Endothelial cell of umbilical vein (primary cell): ENCODE measurements around the gene CCDC92B. TPM values are rescaled to one million over a fixed set of nuclear protein-coding genes. Genes with fewer than 3 reads are reported as not detected.

ENCODE experiments used
- BruUV-seq: library from RNA; stranded (reverse); fragments of 400-500 nt; replicated peaks from 2 replicates; lab custom pipeline; 2021; lab: Mats Ljungman, UMichigan
- CTCF ChIA-PET: fragments of 300-600, 350-600 bp; sonication (Branson Sonifier 250); formaldehyde crosslinking; loops from one replicate; lab custom pipeline; 2021; ENCODE audit warnings: antibody characterized with exemption, inconsistent platforms; lab: Charles Lee
- POLR2A ChIA-PET: fragments of 300-600, 350-600 bp; sonication (Branson Sonifier 250); formaldehyde crosslinking; loops from one replicate; lab custom pipeline; 2021; ENCODE audit warnings: antibody characterized with exemption, inconsistent platforms; lab: Charles Lee
- DNase-seq: peaks from one replicate; pipeline ENCODE4 v3.0.0-alpha.2; 2011; ENCODE audit warnings: low read depth, low spot score
- FAIRE-seq: peaks from 2 replicates; lab custom pipeline; 2011; peaks lifted over from hg19 to GRCh38; lab: Jason Lieb, UNC
- H2AFZ ChIP-seq: 2 replicates; pipeline ENCODE4 v1.6.0; 2012; ENCODE audit warnings: low read depth, low read length, control low read depth, inconsistent platforms
- H3K27ac ChIP-seq: 2 replicates; pipeline ENCODE4 v1.5.1; 2011; ENCODE audit warnings: low read depth, mild to moderate bottlenecking, control low read depth, low read length, moderate library complexity; ENCODE audit not compliant: insufficient read depth
- H3K27me3 ChIP-seq, 2 experiments: 2 replicates each; pipeline versions ENCODE4 v1.6.0 to v1.6.1; 2011; ENCODE audit warnings: low read length in 2 of 2, mixed read lengths in 1 of 2; ENCODE audit not compliant: control insufficient read depth in 2 of 2, insufficient read depth in 2 of 2
- H3K36me3 ChIP-seq, 2 experiments: 2 replicates in 1 of 2; 3 replicates in 1 of 2; pipeline ENCODE4 v1.5.1; 2011; ENCODE audit warnings: low read length in 2 of 2, mild to moderate bottlenecking in 1 of 2, moderate library complexity in 1 of 2; ENCODE audit not compliant: control insufficient read depth in 2 of 2, insufficient read depth in 2 of 2; ENCODE audit errors: extremely low read depth in 1 of 2
- H3K4me1 ChIP-seq: 3 replicates; pipeline ENCODE4 v1.5.1; 2011; ENCODE audit warnings: mild to moderate bottlenecking, low read length; ENCODE audit not compliant: control insufficient read depth, insufficient read depth; ENCODE audit errors: extremely low read depth
- H3K4me2 ChIP-seq: 2 replicates; pipeline ENCODE4 v1.6.1; 2011; ENCODE audit warnings: low read length, control low read depth, mixed read lengths; ENCODE audit not compliant: insufficient read depth
- H3K4me3 ChIP-seq, 3 experiments: fragments of 200-600 bp in 1 of 3; sonication (generic), shearing (Covaris generic) in 1 of 3; replicated peaks in 1 of 3; 2 replicates each; pipeline ENCODE4 v1.5.1; 2011 to 2016; ENCODE audit warnings: control low read depth in 3 of 3, low read length in 3 of 3, mild to moderate bottlenecking in 2 of 3, inconsistent platforms in 1 of 3, low read depth in 1 of 3, moderate library complexity in 1 of 3; ENCODE audit not compliant: insufficient read depth in 1 of 3
- H3K79me2 ChIP-seq: 2 replicates; pipeline ENCODE4 v1.6.0; 2012; ENCODE audit warnings: low read length, inconsistent platforms; ENCODE audit not compliant: control insufficient read depth, insufficient read depth
- H3K9ac ChIP-seq: replicated peaks from 2 replicates; pipeline ENCODE3; 2011; ENCODE audit warnings: low read length, control low read depth; ENCODE audit not compliant: insufficient read depth; ENCODE audit errors: extremely low read depth
- H3K9me1 ChIP-seq: replicated peaks from 3 replicates; pipeline ENCODE4 v1.6.0; 2011; ENCODE audit warnings: mild to moderate bottlenecking, low read length; ENCODE audit not compliant: control insufficient read depth, insufficient read depth; ENCODE audit errors: extremely low read depth
- H3K9me3 ChIP-seq: replicated peaks from 2 replicates; pipeline ENCODE4 v1.5.1; 2012; ENCODE audit warnings: low read length, inconsistent platforms; ENCODE audit not compliant: control insufficient read depth, insufficient read depth
- H4K20me1 ChIP-seq: replicated peaks from 2 replicates; pipeline ENCODE3; 2011; ENCODE audit warnings: mild to moderate bottlenecking, low read length; ENCODE audit not compliant: control insufficient read depth, insufficient read depth; ENCODE audit errors: extremely low read depth
- EZH2 ChIP-seq: IDR thresholded peaks from 2 replicates; pipeline ENCODE4 v1.6.1; 2012; ENCODE audit warnings: borderline replicate concordance, low read depth, mild to moderate bottlenecking, moderate library complexity, low read length, inconsistent platforms; ENCODE audit not compliant: severe bottlenecking
- FOS ChIP-seq: IDR thresholded peaks from 2 replicates; pipeline ENCODE4 v1.6.1; 2011; ENCODE audit warnings: mild to moderate bottlenecking, low read length, moderate library complexity, borderline replicate concordance; ENCODE audit not compliant: insufficient read depth
- GATA2 ChIP-seq: IDR thresholded peaks from 2 replicates; pipeline ENCODE4 v1.7.0; 2011; ENCODE audit warnings: low read depth, mild to moderate bottlenecking, moderate library complexity, mixed read lengths, low read length; ENCODE audit not compliant: insufficient read length, insufficient read depth
- JUN ChIP-seq: IDR thresholded peaks from 2 replicates; pipeline ENCODE4 v1.6.1; 2011; ENCODE audit warnings: borderline replicate concordance, low read depth; ENCODE audit not compliant: insufficient read length, insufficient read depth
- MYC ChIP-seq: IDR thresholded peaks from one replicate; pipeline ENCODE4 v1.6.1; 2011; ENCODE audit warnings: mild to moderate bottlenecking, low read depth, low read length
- POLR2A ChIP-seq: IDR thresholded peaks from 2 replicates; pipeline ENCODE4 v1.6.1; 2012; ENCODE audit warnings: low read depth, mild to moderate bottlenecking, control low read depth, low read length
- POLR2AphosphoS5 ChIP-seq: IDR thresholded peaks from 2 replicates; pipeline ENCODE4 v1.6.1; 2012; ENCODE audit warnings: low read depth, mild to moderate bottlenecking, control low read depth, low read length, moderate library complexity; ENCODE audit not compliant: insufficient read depth
- dilution Hi-C: fragments of 300-500 bp; cut with MboI; formaldehyde crosslinking; loops from one replicate; pipeline ENCODE4 v1.15.0; 2019; ENCODE audit warnings: low sequenced_read_pairs; ENCODE audit not compliant: extremely low pct_ligation_motif_present
- intact Hi-C: fragments of 100-400 bp; cut with micrococcal nuclease; formaldehyde crosslinking; loops from one replicate; pipeline ENCODE4 v1.10.0; 2022
- polyA plus RNA-seq, 4 experiments: library from polyadenylated mRNA; depleted of rRNA in 3 of 4; stranded (reverse) in 3 of 4; unstranded in 1 of 4; fragments of >200 nt; gene quantifications; 2 replicates each; pipeline versions ENCODE4 v1.2.1 to v1.2.3, GENCODE V29; 2011 to 2012; ENCODE audit warnings: missing spikeins in 1 of 4
- total RNA-seq: library from RNA; stranded (reverse); gene quantifications from 2 replicates; pipeline ENCODE4 v1.2.3, GENCODE V29; 2021
- TF ChIP-seq, protein P1 (sequence below), 2 donors: IDR thresholded peaks; 1 replicate in 1 of 2; 2 replicates in 1 of 2; pipeline ENCODE4 v1.5.1; 2011; ENCODE audit warnings: low read length in 2 of 2, mild to moderate bottlenecking in 2 of 2, moderate library complexity in 2 of 2, control low read depth in 1 of 2, inconsistent platforms in 1 of 2, low read depth in 1 of 2; ENCODE audit not compliant: insufficient read depth in 1 of 2; ENCODE audit errors: extremely low read depth in 1 of 2
- TF ChIP-seq, protein P2 (sequence below): IDR thresholded peaks from 2 replicates; pipeline ENCODE4 v1.6.1; 2011; ENCODE audit not compliant: insufficient read depth, insufficient read length

The CCDC92B gene
- total and polyA plus RNA-seq, 2 donors (not counting 3 experiments of a cell fraction or from before 2014, with no cell fraction given) = not detected

DNA sequence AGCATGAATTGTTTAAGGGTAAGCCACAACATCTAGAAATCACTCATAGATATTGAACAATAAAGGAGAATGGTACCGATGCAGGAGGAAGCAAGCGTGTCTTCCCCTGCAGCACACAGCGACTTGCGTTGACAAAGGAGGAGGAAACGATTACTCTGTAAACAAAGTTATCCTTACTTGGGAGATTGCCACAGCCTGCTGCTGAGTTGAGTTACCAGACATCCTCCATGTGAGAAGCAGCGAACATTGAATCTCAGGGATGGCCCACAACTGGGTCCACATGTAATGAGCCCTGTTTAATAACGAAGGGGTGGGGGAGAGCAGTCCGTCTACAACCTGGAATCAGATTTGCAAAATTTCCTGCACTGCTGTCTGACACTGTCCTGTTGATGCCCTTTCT is 65.5 kb downstream of the CCDC92B start:
- no peaks in the 10 kb centered on the region for H3K4me1 ChIP-seq
- no peak overlapping the region for H3K27ac ChIP-seq
- peaks cover 5% of the 10 kb centered on the region for H3K79me2 ChIP-seq
- DNase-seq = peak; percentile 19
- no peak for TF ChIP-seq FOS
- TF ChIP-seq EZH2 = no peak
- no peak for TF ChIP-seq JUN
- TF ChIP-seq POLR2A = no peak
- TF ChIP-seq MYC = no peak
- TF ChIP-seq, protein P1, sequence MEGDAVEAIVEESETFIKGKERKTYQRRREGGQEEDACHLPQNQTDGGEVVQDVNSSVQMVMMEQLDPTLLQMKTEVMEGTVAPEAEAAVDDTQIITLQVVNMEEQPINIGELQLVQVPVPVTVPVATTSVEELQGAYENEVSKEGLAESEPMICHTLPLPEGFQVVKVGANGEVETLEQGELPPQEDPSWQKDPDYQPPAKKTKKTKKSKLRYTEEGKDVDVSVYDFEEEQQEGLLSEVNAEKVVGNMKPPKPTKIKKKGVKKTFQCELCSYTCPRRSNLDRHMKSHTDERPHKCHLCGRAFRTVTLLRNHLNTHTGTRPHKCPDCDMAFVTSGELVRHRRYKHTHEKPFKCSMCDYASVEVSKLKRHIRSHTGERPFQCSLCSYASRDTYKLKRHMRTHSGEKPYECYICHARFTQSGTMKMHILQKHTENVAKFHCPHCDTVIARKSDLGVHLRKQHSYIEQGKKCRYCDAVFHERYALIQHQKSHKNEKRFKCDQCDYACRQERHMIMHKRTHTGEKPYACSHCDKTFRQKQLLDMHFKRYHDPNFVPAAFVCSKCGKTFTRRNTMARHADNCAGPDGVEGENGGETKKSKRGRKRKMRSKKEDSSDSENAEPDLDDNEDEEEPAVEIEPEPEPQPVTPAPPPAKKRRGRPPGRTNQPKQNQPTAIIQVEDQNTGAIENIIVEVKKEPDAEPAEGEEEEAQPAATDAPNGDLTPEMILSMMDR (IDR thresholded peaks at IDR 0.05; ENCODE audit: extremely low read depth in 1 of 2, insufficient read depth in 1 of 2, low read depth in 1 of 2, low read length in 2 of 2) = no peak
- TF ChIP-seq, protein P2, sequence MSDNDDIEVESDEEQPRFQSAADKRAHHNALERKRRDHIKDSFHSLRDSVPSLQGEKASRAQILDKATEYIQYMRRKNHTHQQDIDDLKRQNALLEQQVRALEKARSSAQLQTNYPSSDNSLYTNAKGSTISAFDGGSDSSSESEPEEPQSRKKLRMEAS = no peak
- TF ChIP-seq GATA2 = no peak
- no peak for TF ChIP-seq POLR2AphosphoS5
- H2AFZ ChIP-seq = no peak overlapping the region
- dilution Hi-C loops = no loop called here
- H3K27me3 ChIP-seq = no peaks in the 10 kb centered on the region
- H3K9ac ChIP-seq = no peak overlapping the region
- intact Hi-C loops = no loop called here
- peaks cover 16 to 19% of the 10 kb centered on the region in 2 experiments for H3K36me3 ChIP-seq
- ChIA-PET POLR2A (no interaction called here), CTCF (interaction anchor here (0.8 kb wide), 1 partner anchor 301 kb away, joined by 3 read pairs; no protein-coding TSS in a partner anchor)
- H3K9me3 ChIP-seq = no peaks in the 10 kb centered on the region
- H3K4me3 ChIP-seq = no peak overlapping the region
- peaks cover 3% of the 10 kb centered on the region for H4K20me1 ChIP-seq
- H3K9me1 ChIP-seq = no peaks in the 10 kb centered on the region
- no peak overlapping the region for H3K4me2 ChIP-seq
- BruUV-seq = no TSS peak
- FAIRE-seq = no peak
